Ovary (tissue), 3 donors: Measurements from ENCODE around the gene CYP2D6.

Experiments used
- CTCF ChIP-seq, 3 donors: fragments of 450-650 bp in 2 of 3; fragments of 200-600 bp in 1 of 3; IDR thresholded peaks; one replicate each; pipeline versions ENCODE4 v1.5.1 to v1.8.0; 2016 to 2022; ENCODE audit warnings: antibody characterized with exemption in 3 of 3, mild to moderate bottlenecking in 1 of 3
- EP300 ChIP-seq: sonication (generic); formaldehyde crosslinking; IDR thresholded peaks from one replicate; pipeline ENCODE4 v1.6.1; 2017; ENCODE audit warnings: antibody characterized with exemption
- POLR2A ChIP-seq: fragments of 450-650 bp; IDR thresholded peaks from one replicate; pipeline ENCODE4 v1.6.1; 2017; ENCODE audit warnings: antibody characterized with exemption, mild to moderate bottlenecking, moderate library complexity
- donor health status: DM: no; HTN: no; CAD: no.

- TF ChIP-seq CTCF (IDR thresholded peaks at IDR 0.05) (no peak), POLR2A (no peak), EP300 (no peak)
These were observed 7.6 kb upstream of the CYP2D6 start for GRCh38 chr22:42138122-42138770.
